Measurements from ENCODE around the gene NTM. TPM values are rescaled to one million over a fixed set of nuclear protein-coding genes. Genes with fewer than 3 reads are reported as not detected.

Gene NTM
- total RNA-seq, 1 experiment from 2014 or later, result 9.9 TPM

DNA sequence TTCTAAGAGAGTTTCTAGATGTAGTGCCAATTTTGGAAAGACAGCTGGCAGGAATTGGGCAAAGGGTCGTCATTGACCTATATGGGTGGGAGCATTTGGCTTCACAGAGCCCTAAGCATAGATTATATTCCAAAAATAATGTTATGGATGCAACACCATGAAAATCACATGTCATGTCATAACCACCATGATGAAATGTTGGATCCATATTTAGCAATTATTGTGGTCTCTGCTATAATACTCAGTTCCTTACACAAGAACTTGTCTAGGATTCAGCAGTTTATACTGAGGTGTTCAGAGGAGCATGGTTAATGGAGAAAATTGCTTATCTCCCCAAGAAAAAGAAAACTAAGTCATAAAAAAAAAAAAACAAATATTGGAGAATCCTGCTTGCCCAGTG, 31.6 kb downstream of the NTM start:
- Mint-ChIP-seq H3K9me3 (no peaks in the 10 kb centered on the region), H3K36me3 (ENCODE audit: insufficient read depth in 1 of 3, low read depth in 3 of 3) (no peaks in the 10 kb centered on the region), H3K4me1 (no peaks in the 10 kb centered on the region), H3K27me3 (ENCODE audit: low read depth) (no peaks in the 10 kb centered on the region), H3K27ac (no peak overlapping the region), H3K4me3 (no peak overlapping the region)
- Histone ChIP-seq H3K9me3 (ENCODE audit: control insufficient read depth, low read depth, low read length) (no peaks in the 10 kb centered on the region), H4K91ac (ENCODE audit: insufficient read length, low read depth, low read length) (no peak overlapping the region), H4K5ac (ENCODE audit: insufficient read length, low read depth, low read length) (no peak overlapping the region), H3K79me1 (ENCODE audit: insufficient read depth, low read depth, low read length, poor library complexity, severe bottlenecking) (no peaks in the 10 kb centered on the region), H2BK120ac (ENCODE audit: low read depth, low read length, poor library complexity, severe bottlenecking) (no peak overlapping the region), H3K9ac (ENCODE audit: extremely low read depth, insufficient read length, low read length) (no peak overlapping the region), H2BK15ac (ENCODE audit: low read depth, low read length) (no peak overlapping the region), H3K18ac (ENCODE audit: insufficient read length, low read depth, low read length) (no peak overlapping the region), H4K8ac (replicated peaks; ENCODE audit: insufficient read length, low read depth, low read length) (no peak overlapping the region), H3K23me2 (ENCODE audit: insufficient read length, low read depth, low read length, poor library complexity, severe bottlenecking) (no peaks in the 10 kb centered on the region), H3T11ph (ENCODE audit: low read length) (no peak overlapping the region), H3K23ac (ENCODE audit: insufficient read length, low read depth, low read length) (no peak overlapping the region), H3K27me3 (ENCODE audit: insufficient read depth, low read length) (no peaks in the 10 kb centered on the region), H3K4me2 (ENCODE audit: insufficient read depth, insufficient read length, low read length) (no peak overlapping the region), H2BK20ac (ENCODE audit: low read depth, low read length, poor library complexity, severe bottlenecking) (no peak overlapping the region), H2BK5ac (ENCODE audit: insufficient read length, low read length) (no peak overlapping the region), H3K56ac (ENCODE audit: insufficient read length, low read depth, low read length) (no peak overlapping the region), H3K79me2 (ENCODE audit: insufficient read depth, low read length) (no peaks in the 10 kb centered on the region), H3K14ac (ENCODE audit: insufficient read depth, low read length) (no peak overlapping the region), H3K27ac (ENCODE audit: insufficient read length, low read depth, low read length) (no peak overlapping the region), H3K4me1 (ENCODE audit: insufficient read depth, low read length) (no peaks in the 10 kb centered on the region), H4K20me1 (ENCODE audit: control insufficient read depth, insufficient read depth, insufficient read length) (no peaks in the 10 kb centered on the region), H2BK12ac (ENCODE audit: insufficient read length, low read depth, low read length) (no peak overlapping the region), H3K4ac (ENCODE audit: low read depth, low read length) (no peak overlapping the region), H2AK5ac (ENCODE audit: insufficient read length, low read length) (no peak overlapping the region), H2AFZ (ENCODE audit: low read length) (no peak overlapping the region)
- no peak for DNase-seq
- no CpG with 5 or more reads among the region's 1 CpG for WGBS (ENCODE audit: extremely low coverage, insufficient read length, low lambda C conversion rate)
- TF ChIP-seq, protein P1, sequence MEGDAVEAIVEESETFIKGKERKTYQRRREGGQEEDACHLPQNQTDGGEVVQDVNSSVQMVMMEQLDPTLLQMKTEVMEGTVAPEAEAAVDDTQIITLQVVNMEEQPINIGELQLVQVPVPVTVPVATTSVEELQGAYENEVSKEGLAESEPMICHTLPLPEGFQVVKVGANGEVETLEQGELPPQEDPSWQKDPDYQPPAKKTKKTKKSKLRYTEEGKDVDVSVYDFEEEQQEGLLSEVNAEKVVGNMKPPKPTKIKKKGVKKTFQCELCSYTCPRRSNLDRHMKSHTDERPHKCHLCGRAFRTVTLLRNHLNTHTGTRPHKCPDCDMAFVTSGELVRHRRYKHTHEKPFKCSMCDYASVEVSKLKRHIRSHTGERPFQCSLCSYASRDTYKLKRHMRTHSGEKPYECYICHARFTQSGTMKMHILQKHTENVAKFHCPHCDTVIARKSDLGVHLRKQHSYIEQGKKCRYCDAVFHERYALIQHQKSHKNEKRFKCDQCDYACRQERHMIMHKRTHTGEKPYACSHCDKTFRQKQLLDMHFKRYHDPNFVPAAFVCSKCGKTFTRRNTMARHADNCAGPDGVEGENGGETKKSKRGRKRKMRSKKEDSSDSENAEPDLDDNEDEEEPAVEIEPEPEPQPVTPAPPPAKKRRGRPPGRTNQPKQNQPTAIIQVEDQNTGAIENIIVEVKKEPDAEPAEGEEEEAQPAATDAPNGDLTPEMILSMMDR (conservative IDR thresholded peaks at IDR 0.05), result no peak
